Coronary artery (tissue), 2 donors: ENCODE results near the gene LRRC10B.

Source experiments
- DNase-seq: peaks from one replicate; pipeline ENCODE4 v3.0.0-alpha.2; 2017; ENCODE audit warnings: low spot score
- H3K27ac ChIP-seq, 2 donors: fragments of 200-600 bp; sonication (generic); one replicate each; pipeline ENCODE4 v1.5.1; 2016 to 2019
- H3K4me3 ChIP-seq: fragments of 200-600 bp; sonication (generic); 2 replicates; pipeline ENCODE4 v1.5.1; 2016; ENCODE audit warnings: mild to moderate bottlenecking, moderate library complexity
- CTCF ChIP-seq: fragments of 200-600 bp; sonication (generic); IDR thresholded peaks from one replicate; pipeline ENCODE4 v1.5.1; 2019; ENCODE audit warnings: antibody characterized with exemption

Gene LRRC10B

GRCh38 chr11:61502522-61502921 is 6.0 kb upstream of the LRRC10B start:
- Histone ChIP-seq H3K27ac (no peak overlapping the region), H3K4me3 (no peak overlapping the region)
- DNase-seq, result no peak
- no peak for TF ChIP-seq CTCF

GRCh38 chr11:61503135-61503770 is 5.3 kb upstream of the LRRC10B start:
- no peak for TF ChIP-seq CTCF

GRCh38 chr11:61505106-61505505 is 3.4 kb upstream of the LRRC10B start:
- TF ChIP-seq CTCF, result no peak
- no peak for DNase-seq
- no peak overlapping the region for H3K27ac ChIP-seq
- no peak overlapping the region for H3K4me3 ChIP-seq

More at GRCh38 chr11:61503135-61503770, 5.3 kb upstream of the LRRC10B start:
- Histone ChIP-seq H3K4me3 (no peak overlapping the region), H3K27ac (no peak overlapping the region)
- DNase-seq, result no peak

GRCh38 chr11:61505640-61506155 is 2.9 kb upstream of the LRRC10B start:
- no peak for TF ChIP-seq CTCF
- H3K27ac ChIP-seq, result no peak overlapping the region

GRCh38 chr11:61507012-61507768 is 1.4 kb upstream of the LRRC10B start:
- TF ChIP-seq CTCF, result no peak
- no peak overlapping the region for H3K27ac ChIP-seq
- H3K4me3 ChIP-seq, result no peak overlapping the region
- DNase-seq, result no peak

More at GRCh38 chr11:61505640-61506155, 2.9 kb upstream of the LRRC10B start:
- no peak overlapping the region for H3K4me3 ChIP-seq
- DNase-seq, result no peak

- Histone ChIP-seq H3K4me3 (peak overlapping the region; percentile 68), H3K27ac (peak overlapping the region; percentile 89 to 93)
- no peak for TF ChIP-seq CTCF
- DNase-seq, result no peak
Measured at GRCh38 chr11:61509043-61510029, 787 bp downstream of the LRRC10B start.
